Neuronal stem cell (in vitro differentiated cells): Measurements from ENCODE around the gene HPS4.

Source experiments
- DNase-seq: peaks from one replicate; pipeline ENCODE4 v3.0.0-alpha.2; 2013; ENCODE audit warnings: low spot score
- H2AFZ ChIP-seq: one replicate; pipeline ENCODE4 v1.6.1; 2013; ENCODE audit warnings: mild to moderate bottlenecking, low read length, inconsistent platforms
- H2AK5ac ChIP-seq: 2 replicates; pipeline ENCODE4 v1.6.1; 2013; ENCODE audit warnings: low read depth, mild to moderate bottlenecking, inconsistent platforms, low read length, moderate library complexity, mixed read lengths
- H2BK120ac ChIP-seq: 2 replicates; pipeline ENCODE4 v1.6.1; 2013; ENCODE audit warnings: low read depth, mild to moderate bottlenecking, inconsistent platforms, low read length, moderate library complexity, mixed read lengths
- H2BK12ac ChIP-seq: one replicate; pipeline ENCODE4 v1.6.1; 2013; ENCODE audit warnings: low read length, inconsistent platforms
- H2BK15ac ChIP-seq: 2 replicates; pipeline ENCODE4 v1.6.1; 2013; ENCODE audit warnings: mild to moderate bottlenecking, low read length, inconsistent platforms, mixed read lengths
- H2BK5ac ChIP-seq: one replicate; pipeline ENCODE4 v1.6.1; 2013; ENCODE audit warnings: inconsistent platforms, mild to moderate bottlenecking, low read length, moderate library complexity
- H3K14ac ChIP-seq: one replicate; pipeline ENCODE4 v1.6.1; 2013; ENCODE audit warnings: low read length, inconsistent platforms
- H3K18ac ChIP-seq: 2 replicates; pipeline ENCODE4 v1.6.1; 2013; ENCODE audit warnings: low read length, inconsistent platforms
- H3K23ac ChIP-seq: 2 replicates; pipeline ENCODE4 v1.6.1; 2013; ENCODE audit warnings: low read depth, mild to moderate bottlenecking, mixed read lengths, low read length, inconsistent platforms; ENCODE audit not compliant: poor library complexity
- H3K27ac ChIP-seq: replicated peaks from 3 replicates; pipeline ENCODE4 v1.5.1; 2013; ENCODE audit warnings: low read length, inconsistent platforms
- H3K27me3 ChIP-seq, 3 experiments: 2 replicates each; pipeline ENCODE4 v1.6.1; 2013; ENCODE audit warnings: low read length in 3 of 3, mild to moderate bottlenecking in 2 of 3, inconsistent platforms in 1 of 3, low read depth in 1 of 3, mixed read lengths in 1 of 3, moderate library complexity in 1 of 3; ENCODE audit not compliant: control insufficient read depth in 3 of 3, insufficient read depth in 3 of 3
- H3K36me3 ChIP-seq, 2 donors: replicated peaks in 1 of 2; 2 replicates each; pipeline ENCODE4 v1.6.1; 2013; ENCODE audit warnings: low read length in 2 of 2; ENCODE audit not compliant: control insufficient read depth in 2 of 2, insufficient read depth in 2 of 2
- H3K4ac ChIP-seq: 2 replicates; pipeline ENCODE4 v1.6.1; 2013; ENCODE audit warnings: inconsistent platforms, mild to moderate bottlenecking, low read length, moderate library complexity
- H3K4me1 ChIP-seq, 2 donors: 1 replicate in 1 of 2; 2 replicates in 1 of 2; pipeline ENCODE4 v1.6.1; 2013; ENCODE audit warnings: low read length in 2 of 2, low read depth in 1 of 2; ENCODE audit not compliant: control insufficient read depth in 2 of 2, insufficient read depth in 1 of 2
- H3K4me2 ChIP-seq: one replicate; pipeline ENCODE4 v1.6.1; 2013; ENCODE audit warnings: mild to moderate bottlenecking, low read length, inconsistent platforms; ENCODE audit not compliant: insufficient read depth, poor library complexity, severe bottlenecking
- H3K4me3 ChIP-seq, 2 donors: 2 replicates each; pipeline ENCODE4 v1.5.1; 2013; ENCODE audit warnings: low read length in 2 of 2, mild to moderate bottlenecking in 2 of 2, inconsistent platforms in 1 of 2, moderate library complexity in 1 of 2
- H3K79me1 ChIP-seq: one replicate; pipeline ENCODE4 v1.6.1; 2013; ENCODE audit warnings: low read depth, mild to moderate bottlenecking, inconsistent platforms, low read length, moderate library complexity
- H3K9ac ChIP-seq: one replicate; pipeline ENCODE4 v1.6.1; 2013; ENCODE audit warnings: mild to moderate bottlenecking, low read depth, low read length, inconsistent platforms; ENCODE audit not compliant: poor library complexity
- H3K9me3 ChIP-seq, 2 donors: replicated peaks in 1 of 2; 2 replicates each; pipeline versions ENCODE3 to v1.6.1; 2013; ENCODE audit warnings: low read length in 2 of 2, mild to moderate bottlenecking in 2 of 2, inconsistent platforms in 1 of 2, low read depth in 1 of 2, mixed read lengths in 1 of 2, moderate library complexity in 1 of 2; ENCODE audit not compliant: control insufficient read depth in 2 of 2, insufficient read depth in 1 of 2
- H4K8ac ChIP-seq: one replicate; pipeline ENCODE4 v1.6.1; 2013; ENCODE audit warnings: low read depth, mild to moderate bottlenecking, inconsistent platforms, low read length, moderate library complexity
- H4K91ac ChIP-seq: one replicate; pipeline ENCODE4 v1.6.1; 2013; ENCODE audit warnings: low read length, low read depth, mild to moderate bottlenecking, inconsistent platforms; ENCODE audit not compliant: poor library complexity
- WGBS, 2 donors: extraction: QIAGEN DNeasy Blood & Tissue Kit; methylation state at CpG; one replicate each; pipeline ENCODE4 v1.1.7; 2013; ENCODE audit warnings: missing lambda C conversion rate in 2 of 2, mixed read lengths in 1 of 2; ENCODE audit not compliant: insufficient read length in 2 of 2, insufficient replicate concordance in 1 of 2; ENCODE audit errors: extremely low coverage in 2 of 2; 5-methylcytosine and 5-hydroxymethylcytosine counted together

Gene HPS4

GRCh38 chr22:26471522-26471921 is 12.1 kb downstream of the HPS4 start:
- Histone ChIP-seq H2BK120ac (no peak overlapping the region), H3K36me3 (peaks cover 37 to 99% of the 10 kb centered on the region in 2 donors), H3K9me3 (no peaks in the 10 kb centered on the region), H4K8ac (no peak overlapping the region), H2AFZ (no peak overlapping the region), H3K4me3 (no peak overlapping the region), H2BK15ac (no peak overlapping the region), H3K79me1 (no peaks in the 10 kb centered on the region), H2BK12ac (no peak overlapping the region), H3K27me3 (no peaks in the 10 kb centered on the region), H3K14ac (no peak overlapping the region), H3K27ac (no peak overlapping the region), H3K4ac (no peak overlapping the region), H2BK5ac (no peak overlapping the region), H3K9ac (no peak overlapping the region), H3K23ac (no peak overlapping the region), H4K91ac (no peak overlapping the region), H3K18ac (no peak overlapping the region), H3K4me2 (no peak overlapping the region), H3K4me1 (no peaks in the 10 kb centered on the region), H2AK5ac (no peak overlapping the region)
- no peak for DNase-seq
- no CpG with 5 or more reads among the region's 5 CpGs for WGBS, 2 donors

GRCh38 chr22:26470807-26471206 is 12.8 kb downstream of the HPS4 start:
- Histone ChIP-seq H2BK15ac (no peak overlapping the region), H3K27me3 (no peaks in the 10 kb centered on the region), H3K9me3 (no peaks in the 10 kb centered on the region), H4K8ac (no peak overlapping the region), H3K14ac (no peak overlapping the region), H3K36me3 (peaks cover 41 to 99% of the 10 kb centered on the region in 2 donors), H2BK12ac (no peak overlapping the region), H3K79me1 (no peaks in the 10 kb centered on the region), H3K4me3 (no peak overlapping the region), H3K23ac (no peak overlapping the region), H2AFZ (no peak overlapping the region), H2AK5ac (no peak overlapping the region), H3K27ac (no peak overlapping the region), H3K4me2 (no peak overlapping the region), H4K91ac (no peak overlapping the region), H3K4me1 (no peaks in the 10 kb centered on the region), H3K18ac (no peak overlapping the region), H2BK120ac (no peak overlapping the region), H3K9ac (no peak overlapping the region), H2BK5ac (no peak overlapping the region), H3K4ac (no peak overlapping the region)
- WGBS, 2 donors = no CpG with 5 or more reads among the region's 2 CpGs
- no peak for DNase-seq

GRCh38 chr22:26466196-26466595 is 17.4 kb downstream of the HPS4 start:
- Histone ChIP-seq H3K27me3 (no peaks in the 10 kb centered on the region), H3K23ac (no peak overlapping the region), H3K27ac (no peak overlapping the region), H3K4me2 (no peak overlapping the region), H3K4me1 (peaks cover 5 to 14% of the 10 kb centered on the region in 2 donors), H3K14ac (no peak overlapping the region), H3K18ac (no peak overlapping the region), H2BK12ac (no peak overlapping the region), H4K91ac (no peak overlapping the region), H3K9ac (no peak overlapping the region), H3K4me3 (no peak overlapping the region), H2AFZ (no peak overlapping the region), H3K79me1 (no peaks in the 10 kb centered on the region), H3K4ac (no peak overlapping the region), H3K9me3 (no peaks in the 10 kb centered on the region), H2BK120ac (no peak overlapping the region), H3K36me3 (peaks cover 45 to 99% of the 10 kb centered on the region in 2 donors), H4K8ac (no peak overlapping the region), H2AK5ac (no peak overlapping the region), H2BK15ac (no peak overlapping the region), H2BK5ac (no peak overlapping the region)
- DNase-seq = no peak
- no CpG with 5 or more reads among the region's 5 CpGs for WGBS, 2 donors

- Histone ChIP-seq H3K4me1 (peaks cover 5 to 14% of the 10 kb centered on the region in 2 donors), H3K36me3 (peaks cover 37 to 98% of the 10 kb centered on the region in 2 donors), H2AFZ (no peak overlapping the region), H2AK5ac (no peak overlapping the region), H3K27ac (no peak overlapping the region), H3K4me3 (no peak overlapping the region), H4K8ac (no peak overlapping the region), H2BK120ac (no peak overlapping the region), H3K18ac (no peak overlapping the region), H3K27me3 (no peaks in the 10 kb centered on the region), H2BK15ac (no peak overlapping the region), H3K9ac (no peak overlapping the region), H4K91ac (no peak overlapping the region), H2BK12ac (no peak overlapping the region), H3K9me3 (no peaks in the 10 kb centered on the region), H2BK5ac (no peak overlapping the region), H3K23ac (no peak overlapping the region), H3K4ac (no peak overlapping the region), H3K4me2 (no peak overlapping the region), H3K14ac (no peak overlapping the region), H3K79me1 (no peaks in the 10 kb centered on the region)
- no CpG with 5 or more reads among the region's 7 CpGs for WGBS, 2 donors
- DNase-seq = no peak
Observed at GRCh38 chr22:26464312-26464711, 19.3 kb downstream of the HPS4 start.
